ENCODE results near the gene VPS33A. TPM values are rescaled to one million over a fixed set of nuclear protein-coding genes. Genes with fewer than 3 reads are reported as not detected.

The VPS33A gene
- total and polyA plus RNA-seq, 2 of the 13 experiments (the other 11 are each of a cell fraction or from before 2014, with no cell fraction given), result 11.0 to 43.6 TPM

DNA sequence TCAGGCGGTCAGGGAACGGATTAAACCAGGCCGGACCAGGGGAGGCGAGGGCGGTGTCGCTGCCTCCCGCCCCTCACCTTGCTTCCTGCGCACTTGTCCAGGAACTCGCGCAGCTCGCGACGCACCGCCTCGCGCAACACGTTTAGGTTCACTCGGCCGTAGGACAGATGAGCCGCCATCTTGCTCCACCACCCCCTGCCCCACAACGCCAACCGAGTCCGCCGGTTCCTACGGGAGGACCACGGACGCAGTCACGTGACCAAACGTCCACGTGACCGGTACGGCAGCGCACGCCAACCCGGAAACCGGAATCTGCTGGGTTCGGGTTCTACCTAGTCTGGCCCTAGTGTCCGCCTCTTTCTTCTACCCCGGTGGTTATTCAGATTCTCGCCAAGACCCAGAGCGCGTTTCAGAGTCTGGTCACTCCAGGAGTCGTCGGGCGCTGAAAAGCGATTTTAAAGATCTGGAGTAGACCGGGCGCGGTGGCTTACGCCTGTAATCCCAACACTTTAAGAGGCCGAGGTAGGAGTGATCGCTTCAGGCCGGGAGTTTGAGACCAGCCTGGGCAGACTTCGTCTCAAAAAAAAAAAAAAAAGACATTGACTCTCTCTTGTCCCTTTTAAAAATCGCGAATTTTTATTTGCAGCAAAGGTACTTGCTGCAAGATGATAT, at the start of gene VPS33A (continued):
- TF ChIP-seq, protein P1, sequence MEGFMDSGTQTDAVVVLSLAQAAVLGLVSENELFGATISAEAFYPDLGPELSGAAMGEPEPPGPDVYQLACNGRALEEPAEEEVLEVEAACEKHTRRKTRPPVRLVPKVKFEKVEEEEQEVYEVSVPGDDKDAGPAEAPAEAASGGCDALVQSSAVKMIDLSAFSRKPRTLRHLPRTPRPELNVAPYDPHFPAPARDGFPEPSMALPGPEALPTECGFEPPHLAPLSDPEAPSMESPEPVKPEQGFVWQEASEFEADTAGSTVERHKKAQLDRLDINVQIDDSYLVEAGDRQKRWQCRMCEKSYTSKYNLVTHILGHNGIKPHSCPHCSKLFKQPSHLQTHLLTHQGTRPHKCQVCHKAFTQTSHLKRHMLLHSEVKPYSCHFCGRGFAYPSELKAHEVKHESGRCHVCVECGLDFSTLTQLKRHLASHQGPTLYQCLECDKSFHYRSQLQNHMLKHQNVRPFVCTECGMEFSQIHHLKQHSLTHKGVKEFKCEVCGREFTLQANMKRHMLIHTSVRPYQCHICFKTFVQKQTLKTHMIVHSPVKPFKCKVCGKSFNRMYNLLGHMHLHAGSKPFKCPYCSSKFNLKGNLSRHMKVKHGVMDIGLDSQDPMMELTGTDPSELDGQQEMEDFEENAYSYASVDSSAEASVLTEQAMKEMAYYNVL (CRISPR knock-in tag; IDR thresholded peaks at IDR 0.05; ENCODE audit: borderline replicate concordance), result peak; percentile 58; the same call in 1 of the 2 replicates
- TF ChIP-seq TRIM22 (IDR thresholded peaks at IDR 0.05) (peak; percentile 39; the same call in 1 of the 2 replicates), SOX13 (IDR thresholded peaks at IDR 0.05) (no peak; the same call in 1 of the 2 replicates), SOX13 (CRISPR knock-in tag; conservative IDR thresholded peaks at IDR 0.05 in 1 of 2, IDR thresholded peaks at IDR 0.05 in 1 of 2) (peak in 1 of 2 experiments; percentile 58; a peak in 2 of 4 replicates), USF2 (IDR thresholded peaks at IDR 0.05; ENCODE audit: low read depth, low read length) (peak; percentile 100), USF2 (CRISPR knock-in tag; IDR thresholded peaks at IDR 0.05; ENCODE audit: borderline replicate concordance) (peak; percentile 100; the same call in 1 of the 2 replicates), ZNF180 (CRISPR knock-in tag; IDR thresholded peaks at IDR 0.05; ENCODE audit: borderline replicate concordance, low read depth) (no peak), NR2C2 (CRISPR knock-in tag; IDR thresholded peaks at IDR 0.05; ENCODE audit: borderline replicate concordance) (peak; percentile 87), REL (CRISPR knock-in tag; conservative IDR thresholded peaks at IDR 0.05) (peak; percentile 79; the same call in 1 of the 2 replicates), NCOA2 (CRISPR knock-in tag; IDR thresholded peaks at IDR 0.05) (peak; percentile 67), IRX3 (CRISPR knock-in tag; IDR thresholded peaks at IDR 0.05; ENCODE audit: borderline replicate concordance, low read depth) (no peak), CEBPB (IDR thresholded peaks at IDR 0.05; ENCODE audit: borderline replicate concordance, low read depth, low read length) (no peak), ZNF256 (CRISPR knock-in tag; conservative IDR thresholded peaks at IDR 0.05) (no peak; the same call in 1 of the 2 replicates), MAFG (CRISPR knock-in tag; IDR thresholded peaks at IDR 0.05) (no peak), NFKBIZ (CRISPR knock-in tag; IDR thresholded peaks at IDR 0.05) (peak; percentile 45; the same call in 1 of the 2 replicates), SOX6 (IDR thresholded peaks at IDR 0.05) (no peak), SOX6 (CRISPR knock-in tag; IDR thresholded peaks at IDR 0.05) (peak; percentile 51), MAZ (IDR thresholded peaks at IDR 0.05; ENCODE audit: borderline replicate concordance, low read depth, low read length) (no peak), MAZ (CRISPR knock-in tag; IDR thresholded peaks at IDR 0.05; ENCODE audit: low read depth) (peak; percentile 80; the same call in 1 of the 2 replicates), ZSCAN21 (CRISPR knock-in tag; IDR thresholded peaks at IDR 0.05; ENCODE audit: borderline replicate concordance) (peak; percentile 87; the same call in 1 of the 2 replicates)
- TF ChIP-seq, protein P2, sequence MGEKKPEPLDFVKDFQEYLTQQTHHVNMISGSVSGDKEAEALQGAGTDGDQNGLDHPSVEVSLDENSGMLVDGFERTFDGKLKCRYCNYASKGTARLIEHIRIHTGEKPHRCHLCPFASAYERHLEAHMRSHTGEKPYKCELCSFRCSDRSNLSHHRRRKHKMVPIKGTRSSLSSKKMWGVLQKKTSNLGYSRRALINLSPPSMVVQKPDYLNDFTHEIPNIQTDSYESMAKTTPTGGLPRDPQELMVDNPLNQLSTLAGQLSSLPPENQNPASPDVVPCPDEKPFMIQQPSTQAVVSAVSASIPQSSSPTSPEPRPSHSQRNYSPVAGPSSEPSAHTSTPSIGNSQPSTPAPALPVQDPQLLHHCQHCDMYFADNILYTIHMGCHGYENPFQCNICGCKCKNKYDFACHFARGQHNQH (CRISPR knock-in tag; IDR thresholded peaks at IDR 0.05), result peak; percentile 90
- TF ChIP-seq, protein P3, sequence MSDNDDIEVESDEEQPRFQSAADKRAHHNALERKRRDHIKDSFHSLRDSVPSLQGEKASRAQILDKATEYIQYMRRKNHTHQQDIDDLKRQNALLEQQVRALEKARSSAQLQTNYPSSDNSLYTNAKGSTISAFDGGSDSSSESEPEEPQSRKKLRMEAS (IDR thresholded peaks at IDR 0.05), result peak; percentile 95

Measured in HepG2 (cell line).